Fibroblast of lung (primary cell): ENCODE results near the gene ZRSR2. TPM values are rescaled to one million over a fixed set of nuclear protein-coding genes. Genes with fewer than 3 reads are reported as not detected.

ENCODE experiments used
- DNase-seq, 2 donors: peaks; one replicate each; pipeline versions ENCODE4 v3.0.0 to v3.0.0-alpha.2; 2010; ENCODE audit warnings: low read depth in 2 of 2
- H2AFZ ChIP-seq: 2 replicates; pipeline ENCODE4 v1.5.1; 2012; ENCODE audit warnings: low read length, control low read depth, inconsistent platforms
- H3K27ac ChIP-seq: 2 replicates; pipeline ENCODE4 v1.5.1; 2011; ENCODE audit warnings: low read length, control low read depth; ENCODE audit not compliant: insufficient read depth
- H3K27me3 ChIP-seq: 2 replicates; pipeline ENCODE4 v1.5.1; 2011; ENCODE audit warnings: mild to moderate bottlenecking, low read length; ENCODE audit not compliant: control insufficient read depth, insufficient read depth
- H3K36me3 ChIP-seq: 2 replicates; pipeline ENCODE4 v1.5.1; 2011; ENCODE audit warnings: low read length; ENCODE audit not compliant: control insufficient read depth, insufficient read depth
- H3K4me1 ChIP-seq: 2 replicates; pipeline ENCODE4 v1.5.1; 2011; ENCODE audit warnings: low read length; ENCODE audit not compliant: control insufficient read depth, insufficient read depth; ENCODE audit errors: extremely low read depth
- H3K4me2 ChIP-seq: 2 replicates; pipeline ENCODE4 v1.5.1; 2011; ENCODE audit warnings: low read length, control low read depth; ENCODE audit not compliant: insufficient read depth; ENCODE audit errors: extremely low read depth
- H3K4me3 ChIP-seq, 4 experiments: fragments of 200-600 bp in 1 of 4; sonication (generic) in 1 of 4; replicated peaks in 1 of 4; 2 replicates each; pipeline ENCODE4 v1.5.1; 2011 to 2016; ENCODE audit warnings: low read length in 4 of 4, low read depth in 3 of 4, mild to moderate bottlenecking in 3 of 4, control low read depth in 2 of 4, inconsistent platforms in 1 of 4, mixed read lengths in 1 of 4; ENCODE audit not compliant: insufficient read depth in 1 of 4; ENCODE audit errors: control extremely low read depth in 1 of 4
- H3K79me2 ChIP-seq: 2 replicates; pipeline ENCODE4 v1.5.1; 2012; ENCODE audit warnings: mild to moderate bottlenecking, low read length, inconsistent platforms; ENCODE audit not compliant: control insufficient read depth, insufficient read depth
- H3K9ac ChIP-seq: 2 replicates; pipeline ENCODE4 v1.5.1; 2011; ENCODE audit warnings: mild to moderate bottlenecking, low read length, control low read depth; ENCODE audit not compliant: insufficient read depth
- H3K9me3 ChIP-seq: 2 replicates; pipeline ENCODE4 v1.5.1; 2012; ENCODE audit warnings: low read depth, low read length; ENCODE audit not compliant: control insufficient read depth, insufficient read depth
- H4K20me1 ChIP-seq: 2 replicates; pipeline ENCODE4 v1.5.1; 2011; ENCODE audit warnings: low read length; ENCODE audit not compliant: control insufficient read depth, insufficient read depth; ENCODE audit errors: extremely low read depth
- CTCF ChIP-seq, 2 donors: IDR thresholded peaks in 1 of 2; conservative IDR thresholded peaks in 1 of 2; 1 replicate in 1 of 2; 2 replicates in 1 of 2; pipeline ENCODE4 v1.5.1; 2011 to 2012; ENCODE audit warnings: low read length in 2 of 2, control low read depth in 1 of 2, inconsistent platforms in 1 of 2, low read depth in 1 of 2, mild to moderate bottlenecking in 1 of 2
- EZH2 ChIP-seq: IDR thresholded peaks from 2 replicates; pipeline ENCODE4 v1.5.1; 2012; ENCODE audit warnings: low read length, control low read depth, mild to moderate bottlenecking; ENCODE audit errors: missing control alignments
- polyA plus RNA-seq, 2 donors: library from polyadenylated mRNA; depleted of rRNA in 1 of 2; stranded (reverse) in 1 of 2; unstranded in 1 of 2; fragments of >200 nt; gene quantifications; 2 replicates each; pipeline ENCODE4 v1.2.1, GENCODE V29; 2011 to 2012; ENCODE audit warnings: missing spikeins in 1 of 2
- total RNA-seq: library from RNA; depleted of rRNA; stranded (reverse); fragments of >200 nt; gene quantifications from 2 replicates; pipeline ENCODE4 v1.2.1, GENCODE V29; 2014

ZRSR2 gene
- total and polyA plus RNA-seq, 2 donors (not counting 1 experiment from before 2014, with no cell fraction given), result 6.6 to 8.1 TPM

DNA sequence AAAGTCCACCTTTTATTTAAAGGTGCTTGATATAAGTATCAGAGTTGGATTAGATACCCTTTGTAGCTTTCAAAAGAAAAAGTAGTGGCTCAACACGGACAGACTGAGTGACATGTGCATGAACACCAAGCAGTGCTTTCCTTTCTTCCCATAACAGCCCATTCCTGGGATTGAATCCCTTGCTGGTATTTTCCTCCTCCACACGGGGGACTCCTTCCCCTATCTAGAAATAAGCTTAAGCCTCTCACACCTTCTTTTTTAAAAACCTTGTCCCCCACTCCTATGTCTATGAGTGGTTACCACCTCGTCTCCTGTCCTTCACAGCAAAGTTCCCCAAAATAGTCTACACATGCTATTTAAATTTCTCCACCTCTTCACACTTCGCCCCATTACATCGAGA is 59.3 kb downstream of the ZRSR2 start:
- no peak overlapping the region for H3K4me3 ChIP-seq
- no peaks in the 10 kb centered on the region for H3K9me3 ChIP-seq
- no peak overlapping the region for H3K4me2 ChIP-seq
- H3K36me3 ChIP-seq, result peaks cover 2% of the 10 kb centered on the region
- H3K27ac ChIP-seq, result no peak overlapping the region
- peak in 1 of 2 donors; percentile 39 for DNase-seq
- no peaks in the 10 kb centered on the region for H3K4me1 ChIP-seq
- H3K79me2 ChIP-seq, result peaks cover 15% of the 10 kb centered on the region
- TF ChIP-seq EZH2 (no peak), CTCF (conservative IDR thresholded peaks at IDR 0.05 in 1 of 2, IDR thresholded peaks at IDR 0.05 in 1 of 2; ENCODE audit: low read depth in 1 of 2, low read length in 2 of 2) (peak; percentile 33 to 44)
- no peaks in the 10 kb centered on the region for H3K27me3 ChIP-seq
- no peak overlapping the region for H3K9ac ChIP-seq
- no peaks in the 10 kb centered on the region for H4K20me1 ChIP-seq
- no peak overlapping the region for H2AFZ ChIP-seq

- TF ChIP-seq EZH2 (no peak), CTCF (conservative IDR thresholded peaks at IDR 0.05 in 1 of 2, IDR thresholded peaks at IDR 0.05 in 1 of 2; ENCODE audit: low read depth in 1 of 2, low read length in 2 of 2) (no peak)
- peak; percentile 4 to 21 for DNase-seq
- peak overlapping the region; percentile 17 for H3K27ac ChIP-seq
- H2AFZ ChIP-seq, result peak overlapping the region; percentile 15
- H3K79me2 ChIP-seq, result peaks cover 9% of the 10 kb centered on the region
- H3K4me2 ChIP-seq, result peak overlapping the region; percentile 98
- no peaks in the 10 kb centered on the region for H3K9me3 ChIP-seq
- H3K9ac ChIP-seq, result peak overlapping the region; percentile 70
- no peaks in the 10 kb centered on the region for H3K4me1 ChIP-seq
- H3K36me3 ChIP-seq, result no peaks in the 10 kb centered on the region
- H4K20me1 ChIP-seq, result no peaks in the 10 kb centered on the region
- no peaks in the 10 kb centered on the region for H3K27me3 ChIP-seq
- H3K4me3 ChIP-seq, result peak overlapping the region; percentile 70 to 83 (median 76)
Measured at GRCh38 chrX:15853586-15854079, 63.3 kb downstream of the ZRSR2 start.

DNA sequence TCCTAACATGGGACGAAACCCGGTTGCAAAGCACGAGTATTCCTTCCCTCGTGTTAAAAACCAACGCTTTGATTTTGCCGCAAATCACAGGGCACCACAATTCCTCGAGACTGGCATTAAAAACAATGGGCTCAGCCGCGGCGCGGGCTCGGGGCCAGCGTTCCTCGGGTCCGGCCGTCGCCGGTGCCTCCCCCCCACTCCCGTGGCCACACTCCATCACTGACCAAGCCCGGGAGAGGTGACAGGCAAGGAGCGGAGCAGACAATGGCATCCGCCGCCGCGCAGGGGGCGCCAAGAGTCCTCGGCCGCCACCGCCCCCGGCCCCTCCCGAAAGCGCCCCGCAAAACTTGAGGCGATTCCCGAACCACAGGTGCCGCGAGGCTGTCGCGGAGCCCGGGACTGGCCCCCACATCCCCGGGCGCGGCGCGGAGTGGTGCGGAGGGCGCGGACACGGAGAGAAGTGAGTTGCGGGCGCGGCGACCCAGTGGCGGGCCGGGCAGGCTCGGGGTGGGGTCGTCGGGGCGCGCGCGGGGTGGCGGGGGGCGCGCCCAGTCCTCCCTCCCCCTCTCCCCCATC is 63.9 kb downstream of the ZRSR2 start:
- Histone ChIP-seq H3K4me1 (no peaks in the 10 kb centered on the region), H3K4me3 (peak overlapping the region; percentile 70 to 83 (median 76)), H2AFZ (peak overlapping the region; percentile 15), H3K9ac (peak overlapping the region; percentile 70), H3K4me2 (peak overlapping the region; percentile 98), H3K27me3 (no peaks in the 10 kb centered on the region), H3K9me3 (no peaks in the 10 kb centered on the region), H4K20me1 (no peaks in the 10 kb centered on the region), H3K36me3 (no peaks in the 10 kb centered on the region), H3K27ac (peak overlapping the region; percentile 17), H3K79me2 (peaks cover 9% of the 10 kb centered on the region)
- no peak for TF ChIP-seq CTCF (conservative IDR thresholded peaks at IDR 0.05 in 1 of 2, IDR thresholded peaks at IDR 0.05 in 1 of 2; ENCODE audit: low read depth in 1 of 2, low read length in 2 of 2)
- TF ChIP-seq EZH2, result no peak
- peak in 1 of 2 donors; percentile 2 for DNase-seq
